Measurements from ENCODE around the gene NME3.

Gene NME3

DNA sequence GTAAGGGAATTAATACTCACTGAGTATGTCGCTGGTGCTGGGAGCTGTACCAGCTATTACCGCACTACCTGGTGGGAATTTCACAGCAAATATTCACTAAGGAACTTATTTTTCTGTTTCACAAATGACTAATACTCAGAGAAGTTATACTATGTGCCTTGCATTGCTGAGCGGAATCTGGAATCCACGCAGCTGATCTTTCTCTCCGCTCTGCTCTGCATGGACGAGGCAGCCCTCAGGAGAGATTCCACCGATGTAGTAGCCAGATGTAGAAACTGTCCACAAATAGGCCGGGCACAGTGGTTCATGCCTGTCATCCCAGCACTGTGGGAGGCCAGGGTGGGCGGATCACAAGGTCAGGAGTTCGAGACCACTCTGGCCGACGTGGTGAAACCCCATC is 17.1 kb downstream of the NME3 start:
- H3K9me3 ChIP-seq (ENCODE audit: control insufficient read depth, low read length): no peaks in the 10 kb centered on the region
- H3K36me3 ChIP-seq (ENCODE audit: control insufficient read depth, insufficient read depth, low read length): no peaks in the 10 kb centered on the region
- no peak overlapping the region for H3K4me3 ChIP-seq (ENCODE audit: low read depth, low read length)
- no peak overlapping the region for H2AFZ ChIP-seq
- no peak overlapping the region for H3K9ac ChIP-seq
- H3K27me3 ChIP-seq (ENCODE audit: control insufficient read depth, insufficient read depth, low read length): no peaks in the 10 kb centered on the region
- TF ChIP-seq, protein P1, sequence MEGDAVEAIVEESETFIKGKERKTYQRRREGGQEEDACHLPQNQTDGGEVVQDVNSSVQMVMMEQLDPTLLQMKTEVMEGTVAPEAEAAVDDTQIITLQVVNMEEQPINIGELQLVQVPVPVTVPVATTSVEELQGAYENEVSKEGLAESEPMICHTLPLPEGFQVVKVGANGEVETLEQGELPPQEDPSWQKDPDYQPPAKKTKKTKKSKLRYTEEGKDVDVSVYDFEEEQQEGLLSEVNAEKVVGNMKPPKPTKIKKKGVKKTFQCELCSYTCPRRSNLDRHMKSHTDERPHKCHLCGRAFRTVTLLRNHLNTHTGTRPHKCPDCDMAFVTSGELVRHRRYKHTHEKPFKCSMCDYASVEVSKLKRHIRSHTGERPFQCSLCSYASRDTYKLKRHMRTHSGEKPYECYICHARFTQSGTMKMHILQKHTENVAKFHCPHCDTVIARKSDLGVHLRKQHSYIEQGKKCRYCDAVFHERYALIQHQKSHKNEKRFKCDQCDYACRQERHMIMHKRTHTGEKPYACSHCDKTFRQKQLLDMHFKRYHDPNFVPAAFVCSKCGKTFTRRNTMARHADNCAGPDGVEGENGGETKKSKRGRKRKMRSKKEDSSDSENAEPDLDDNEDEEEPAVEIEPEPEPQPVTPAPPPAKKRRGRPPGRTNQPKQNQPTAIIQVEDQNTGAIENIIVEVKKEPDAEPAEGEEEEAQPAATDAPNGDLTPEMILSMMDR (IDR thresholded peaks at IDR 0.05): no peak
- H3K4me1 ChIP-seq: no peaks in the 10 kb centered on the region
- no peak overlapping the region for H3K27ac ChIP-seq
- no peak overlapping the region for H3K4me2 ChIP-seq (ENCODE audit: low read length)
- H3K79me2 ChIP-seq: peaks cover 2% of the 10 kb centered on the region

DNA sequence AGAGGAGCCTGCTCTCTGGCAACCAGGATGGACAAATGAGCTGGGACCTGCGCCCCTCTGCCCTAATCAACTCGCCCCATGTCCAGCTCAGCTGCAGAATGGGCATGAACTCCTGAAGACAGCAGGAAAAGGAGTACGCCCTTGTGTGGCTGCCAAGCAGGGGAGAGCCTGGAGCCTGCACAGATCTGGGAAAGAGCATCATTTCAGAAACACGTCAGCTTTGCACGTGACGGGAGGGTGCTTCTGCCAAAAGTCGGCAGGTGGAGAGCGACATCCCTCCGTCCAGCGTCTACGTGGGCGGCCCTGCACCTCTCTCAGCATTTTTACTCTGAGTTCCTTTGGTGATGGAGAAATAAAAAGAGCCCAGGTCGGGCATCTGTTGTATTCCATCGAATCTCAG is 18.5 kb downstream of the NME3 start:
- Histone ChIP-seq H3K9me3 (ENCODE audit: control insufficient read depth, low read length) (no peaks in the 10 kb centered on the region), H3K27ac (no peak overlapping the region), H3K36me3 (ENCODE audit: control insufficient read depth, insufficient read depth, low read length) (no peaks in the 10 kb centered on the region), H3K27me3 (ENCODE audit: control insufficient read depth, insufficient read depth, low read length) (no peaks in the 10 kb centered on the region), H3K79me2 (peaks cover 2% of the 10 kb centered on the region), H2AFZ (no peak overlapping the region), H3K4me3 (ENCODE audit: low read depth, low read length) (no peak overlapping the region), H3K4me2 (ENCODE audit: low read length) (no peak overlapping the region), H3K9ac (no peak overlapping the region), H3K4me1 (no peaks in the 10 kb centered on the region)
- TF ChIP-seq, protein P1 (IDR thresholded peaks at IDR 0.05): no peak

- no peaks in the 10 kb centered on the region for H3K36me3 ChIP-seq (ENCODE audit: control insufficient read depth, insufficient read depth, low read length)
- H3K9ac ChIP-seq: no peak overlapping the region
- H3K9me3 ChIP-seq (ENCODE audit: control insufficient read depth, low read length): no peaks in the 10 kb centered on the region
- H3K27me3 ChIP-seq (ENCODE audit: control insufficient read depth, insufficient read depth, low read length): no peaks in the 10 kb centered on the region
- TF ChIP-seq, protein P1 (IDR thresholded peaks at IDR 0.05): no peak
- H2AFZ ChIP-seq: no peak overlapping the region
- H3K4me1 ChIP-seq: no peaks in the 10 kb centered on the region
- no peak overlapping the region for H3K4me3 ChIP-seq (ENCODE audit: low read depth, low read length)
- H3K27ac ChIP-seq: no peak overlapping the region
- peaks cover 2% of the 10 kb centered on the region for H3K79me2 ChIP-seq
- H3K4me2 ChIP-seq (ENCODE audit: low read length): no peak overlapping the region
Measured at GRCh38 chr16:1751946-1752345, 19.4 kb downstream of the NME3 start.

- H3K9me3 ChIP-seq (ENCODE audit: control insufficient read depth, low read length): no peaks in the 10 kb centered on the region
- H3K4me2 ChIP-seq (ENCODE audit: low read length): no peak overlapping the region
- H3K36me3 ChIP-seq (ENCODE audit: control insufficient read depth, insufficient read depth, low read length): no peaks in the 10 kb centered on the region
- H3K9ac ChIP-seq: no peak overlapping the region
- no peak overlapping the region for H3K4me3 ChIP-seq (ENCODE audit: low read depth, low read length)
- no peaks in the 10 kb centered on the region for H3K4me1 ChIP-seq
- TF ChIP-seq, protein P1 (IDR thresholded peaks at IDR 0.05): no peak
- H3K27ac ChIP-seq: no peak overlapping the region
- H2AFZ ChIP-seq: no peak overlapping the region
- no peaks in the 10 kb centered on the region for H3K79me2 ChIP-seq
- no peaks in the 10 kb centered on the region for H3K27me3 ChIP-seq (ENCODE audit: control insufficient read depth, insufficient read depth, low read length)
Measured at GRCh38 chr16:1749152-1750117, 21.9 kb downstream of the NME3 start.
